KMS-11 (cell line): ENCODE results near the gene SNAPC5.
"Not testable (repeated sequence)": the region's sequence is repeated elsewhere in the genome, so short reads cannot be mapped to it uniquely, and the experiment has no call there.

ENCODE experiments used
- H2AFZ ChIP-seq: fragments of 200-600 bp; sonication (generic); 2 replicates; pipeline ENCODE4 v1.6.1; 2016; ENCODE audit warnings: antibody characterized with exemption, mixed run types, low read depth
- H3K27ac ChIP-seq: fragments of 200-600 bp; sonication (generic); 2 replicates; pipeline ENCODE4 v1.6.1; 2016; ENCODE audit warnings: mild to moderate bottlenecking, mixed run types
- H3K27me3 ChIP-seq: fragments of 200-600 bp; sonication (generic); 2 replicates; pipeline ENCODE4 v1.6.1; 2017; ENCODE audit warnings: mild to moderate bottlenecking, low read depth, mixed run types, moderate library complexity; ENCODE audit not compliant: insufficient read depth
- H3K36me3 ChIP-seq: fragments of 200-600 bp; sonication (generic); 2 replicates; pipeline ENCODE4 v1.6.1; 2017; ENCODE audit warnings: mild to moderate bottlenecking, mixed run types; ENCODE audit not compliant: insufficient read depth
- H3K4me1 ChIP-seq: fragments of 200-600 bp; sonication (generic); 2 replicates; pipeline ENCODE4 v1.6.1; 2016; ENCODE audit warnings: mild to moderate bottlenecking, low read depth, mixed run types; ENCODE audit not compliant: poor library complexity, severe bottlenecking
- H3K4me2 ChIP-seq: fragments of 200-600 bp; sonication (generic); 2 replicates; pipeline ENCODE4 v1.7.0; 2016; ENCODE audit warnings: mild to moderate bottlenecking, mixed run types
- H3K4me3 ChIP-seq: fragments of 200-600 bp; sonication (generic); IDR thresholded peaks from 2 replicates; pipeline ENCODE4 v1.6.1; 2017; ENCODE audit warnings: low read depth, low read length, mixed read lengths; ENCODE audit not compliant: insufficient read depth
- H3K79me2 ChIP-seq: fragments of 200-600 bp; sonication (generic); 2 replicates; pipeline ENCODE4 v1.6.1; 2016; ENCODE audit warnings: low read depth, mixed run types; ENCODE audit not compliant: insufficient read depth
- H3K9ac ChIP-seq: fragments of 200-600 bp; sonication (generic); 2 replicates; pipeline ENCODE4 v1.6.1; 2016; ENCODE audit warnings: mild to moderate bottlenecking, mixed run types
- H4K20me1 ChIP-seq: fragments of 200-600 bp; sonication (generic); 2 replicates; pipeline ENCODE4 v1.6.1; 2016; ENCODE audit warnings: mild to moderate bottlenecking, mixed run types; ENCODE audit not compliant: insufficient read depth
- TF ChIP-seq, protein P1 (sequence below): fragments of 200-600 bp; sonication (generic); conservative IDR thresholded peaks from 2 replicates; pipeline ENCODE4 v1.6.1; 2017; ENCODE audit warnings: low read depth, mild to moderate bottlenecking, antibody characterized with exemption, low read length, moderate library complexity, mixed read lengths

SNAPC5 gene

DNA sequence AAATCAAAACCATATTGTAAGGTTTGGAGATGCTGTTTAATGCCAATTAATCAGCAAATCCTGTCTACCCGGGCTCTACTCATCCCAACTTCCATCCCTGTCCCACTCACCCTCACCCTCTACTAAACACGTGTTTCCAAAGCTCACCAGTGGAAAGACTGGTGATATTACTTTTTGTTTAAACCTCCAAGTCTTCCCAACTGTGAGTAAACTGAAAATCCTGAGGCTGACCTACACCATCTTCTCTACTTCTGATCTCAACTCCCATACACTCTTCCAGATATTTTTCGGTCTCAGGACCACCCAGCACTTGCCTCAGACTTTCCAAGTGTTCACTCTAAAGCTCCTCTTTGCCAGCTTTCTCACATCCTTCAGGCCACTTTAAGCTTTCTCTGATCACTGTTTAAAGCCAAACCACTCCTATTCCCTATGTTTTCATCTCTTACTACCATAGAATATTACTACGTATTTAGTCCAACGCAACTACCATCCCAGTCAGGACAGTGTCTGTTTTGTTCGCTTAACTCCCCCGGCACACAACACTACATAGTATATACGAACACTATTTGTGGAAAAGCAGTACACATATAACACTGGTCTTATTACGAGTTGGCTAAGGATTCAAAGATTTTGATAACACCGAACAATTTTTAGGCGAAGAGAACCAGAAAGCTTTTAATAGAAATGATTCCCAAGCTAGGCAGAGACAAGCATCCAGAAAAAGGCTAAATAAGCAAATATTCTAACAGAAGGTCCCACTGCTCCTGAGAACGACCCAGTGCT, 6.4 kb upstream of the SNAPC5 start:
- peak overlapping the region; percentile 97 for H3K4me2 ChIP-seq
- H3K4me3 ChIP-seq = no peak overlapping the region
- peak overlapping the region; percentile 76; the same call in 1 of the 2 replicates for H2AFZ ChIP-seq
- TF ChIP-seq, protein P1, sequence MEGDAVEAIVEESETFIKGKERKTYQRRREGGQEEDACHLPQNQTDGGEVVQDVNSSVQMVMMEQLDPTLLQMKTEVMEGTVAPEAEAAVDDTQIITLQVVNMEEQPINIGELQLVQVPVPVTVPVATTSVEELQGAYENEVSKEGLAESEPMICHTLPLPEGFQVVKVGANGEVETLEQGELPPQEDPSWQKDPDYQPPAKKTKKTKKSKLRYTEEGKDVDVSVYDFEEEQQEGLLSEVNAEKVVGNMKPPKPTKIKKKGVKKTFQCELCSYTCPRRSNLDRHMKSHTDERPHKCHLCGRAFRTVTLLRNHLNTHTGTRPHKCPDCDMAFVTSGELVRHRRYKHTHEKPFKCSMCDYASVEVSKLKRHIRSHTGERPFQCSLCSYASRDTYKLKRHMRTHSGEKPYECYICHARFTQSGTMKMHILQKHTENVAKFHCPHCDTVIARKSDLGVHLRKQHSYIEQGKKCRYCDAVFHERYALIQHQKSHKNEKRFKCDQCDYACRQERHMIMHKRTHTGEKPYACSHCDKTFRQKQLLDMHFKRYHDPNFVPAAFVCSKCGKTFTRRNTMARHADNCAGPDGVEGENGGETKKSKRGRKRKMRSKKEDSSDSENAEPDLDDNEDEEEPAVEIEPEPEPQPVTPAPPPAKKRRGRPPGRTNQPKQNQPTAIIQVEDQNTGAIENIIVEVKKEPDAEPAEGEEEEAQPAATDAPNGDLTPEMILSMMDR = no peak
- no peaks in the 10 kb centered on the region for H3K27me3 ChIP-seq
- peaks cover 35% of the 10 kb centered on the region for H3K36me3 ChIP-seq
- peaks cover 53% of the 10 kb centered on the region for H3K4me1 ChIP-seq
- H3K27ac ChIP-seq = peak overlapping the region; percentile 96
- H3K9ac ChIP-seq = peak overlapping the region; percentile 98
- peaks cover 77% of the 10 kb centered on the region for H3K79me2 ChIP-seq
- peaks cover 13% of the 10 kb centered on the region for H4K20me1 ChIP-seq

DNA sequence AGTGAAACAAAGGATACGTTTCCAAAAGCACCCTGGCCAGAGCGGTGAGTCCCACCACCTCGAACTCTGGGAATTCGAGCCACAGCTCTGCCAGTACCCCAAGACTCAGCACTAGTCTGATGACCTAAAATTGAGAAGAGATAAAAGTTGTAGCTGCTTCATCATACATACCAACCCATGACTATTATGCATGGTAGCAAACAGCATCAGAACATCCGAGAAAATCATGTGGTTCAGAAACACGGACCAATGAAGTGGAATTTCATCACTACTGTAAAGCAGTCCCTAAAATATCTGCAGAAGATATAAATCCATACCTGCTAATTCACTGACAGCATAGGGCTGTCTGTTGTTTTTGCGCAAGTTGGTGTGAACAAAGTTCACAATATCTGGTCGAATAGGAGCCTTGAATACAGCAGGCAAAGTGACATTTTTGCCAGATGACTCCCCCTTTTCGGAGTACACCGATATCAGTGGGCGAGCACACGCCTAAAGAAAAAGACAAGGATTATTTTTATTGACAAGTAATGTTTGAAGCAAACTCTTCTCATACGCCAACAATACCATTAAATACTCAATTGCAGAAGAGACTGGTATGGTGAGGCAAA, 5.6 kb upstream of the SNAPC5 start:
- not testable (repeated sequence) for H3K4me3 ChIP-seq, H2AFZ ChIP-seq, H3K27me3 ChIP-seq
- H3K79me2 ChIP-seq = peaks cover 77% of the 10 kb centered on the region
- H3K4me2 ChIP-seq = peak overlapping the region; percentile 97
- peak overlapping the region; percentile 98 for H3K9ac ChIP-seq
- peaks cover 61% of the 10 kb centered on the region for H3K4me1 ChIP-seq
- peak overlapping the region; percentile 96 for H3K27ac ChIP-seq
- H4K20me1 ChIP-seq = peaks cover 13% of the 10 kb centered on the region
- H3K36me3 ChIP-seq = peaks cover 36% of the 10 kb centered on the region

DNA sequence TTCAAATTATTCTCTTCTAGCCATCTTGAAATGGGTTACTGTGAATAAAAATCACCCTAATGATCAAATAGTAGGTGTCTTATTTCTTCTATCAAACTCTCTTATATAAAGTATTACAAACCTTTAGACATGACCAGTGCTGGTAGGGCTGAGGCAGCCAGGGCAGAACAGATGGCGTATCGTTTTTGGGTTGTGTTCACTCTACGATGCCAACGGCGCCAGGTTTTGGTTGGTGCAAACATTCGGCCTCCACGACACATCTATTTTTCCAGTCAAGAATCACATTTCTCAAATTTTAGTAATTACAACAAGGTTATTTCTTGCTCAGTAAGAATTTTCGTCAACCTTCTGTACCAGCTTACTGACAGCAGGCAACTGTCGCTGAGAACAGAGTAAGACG, 4.9 kb upstream of the SNAPC5 start:
- H3K27me3 ChIP-seq = no peaks in the 10 kb centered on the region
- H3K79me2 ChIP-seq = peaks cover 73% of the 10 kb centered on the region
- H3K4me1 ChIP-seq = peaks cover 65% of the 10 kb centered on the region
- TF ChIP-seq, protein P1 = no peak
- H2AFZ ChIP-seq = no peak overlapping the region
- H4K20me1 ChIP-seq = peaks cover 13% of the 10 kb centered on the region
- H3K9ac ChIP-seq = peak overlapping the region; percentile 98; the same call in 1 of the 2 replicates
- peaks cover 36% of the 10 kb centered on the region for H3K36me3 ChIP-seq
- H3K27ac ChIP-seq = peak overlapping the region; percentile 96; the same call in 1 of the 2 replicates
- peak overlapping the region; percentile 97 for H3K4me2 ChIP-seq
- H3K4me3 ChIP-seq = no peak overlapping the region

DNA sequence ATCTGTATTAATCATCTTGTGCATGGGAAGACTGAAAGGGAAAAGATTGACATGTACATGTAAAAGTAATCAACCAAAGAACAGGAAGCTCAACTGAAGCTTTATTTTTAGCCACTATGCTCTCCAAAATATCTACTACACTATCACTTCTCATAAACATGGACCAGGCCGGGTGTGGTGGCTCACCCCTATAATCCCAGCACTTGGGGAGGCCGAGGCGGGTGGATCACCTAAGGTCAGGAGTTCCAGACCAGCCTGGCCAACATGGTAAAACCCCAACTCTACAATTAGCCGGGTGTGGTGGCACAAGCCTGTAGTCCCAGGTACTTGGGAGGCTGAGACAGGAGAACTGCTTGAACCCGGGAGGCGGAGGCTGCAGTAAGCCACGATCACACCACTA, 2.8 kb upstream of the SNAPC5 start:
- peaks cover 72% of the 10 kb centered on the region for H3K79me2 ChIP-seq
- H3K9ac ChIP-seq, H3K4me2 ChIP-seq, H3K27me3 ChIP-seq, H2AFZ ChIP-seq, H3K4me3 ChIP-seq: not testable (repeated sequence)
- peak overlapping the region; percentile 96; the same call in 1 of the 2 replicates for H3K27ac ChIP-seq
- H4K20me1 ChIP-seq = peaks cover 13% of the 10 kb centered on the region
- H3K36me3 ChIP-seq = peaks cover 36% of the 10 kb centered on the region
- H3K4me1 ChIP-seq = peaks cover 72% of the 10 kb centered on the region

DNA sequence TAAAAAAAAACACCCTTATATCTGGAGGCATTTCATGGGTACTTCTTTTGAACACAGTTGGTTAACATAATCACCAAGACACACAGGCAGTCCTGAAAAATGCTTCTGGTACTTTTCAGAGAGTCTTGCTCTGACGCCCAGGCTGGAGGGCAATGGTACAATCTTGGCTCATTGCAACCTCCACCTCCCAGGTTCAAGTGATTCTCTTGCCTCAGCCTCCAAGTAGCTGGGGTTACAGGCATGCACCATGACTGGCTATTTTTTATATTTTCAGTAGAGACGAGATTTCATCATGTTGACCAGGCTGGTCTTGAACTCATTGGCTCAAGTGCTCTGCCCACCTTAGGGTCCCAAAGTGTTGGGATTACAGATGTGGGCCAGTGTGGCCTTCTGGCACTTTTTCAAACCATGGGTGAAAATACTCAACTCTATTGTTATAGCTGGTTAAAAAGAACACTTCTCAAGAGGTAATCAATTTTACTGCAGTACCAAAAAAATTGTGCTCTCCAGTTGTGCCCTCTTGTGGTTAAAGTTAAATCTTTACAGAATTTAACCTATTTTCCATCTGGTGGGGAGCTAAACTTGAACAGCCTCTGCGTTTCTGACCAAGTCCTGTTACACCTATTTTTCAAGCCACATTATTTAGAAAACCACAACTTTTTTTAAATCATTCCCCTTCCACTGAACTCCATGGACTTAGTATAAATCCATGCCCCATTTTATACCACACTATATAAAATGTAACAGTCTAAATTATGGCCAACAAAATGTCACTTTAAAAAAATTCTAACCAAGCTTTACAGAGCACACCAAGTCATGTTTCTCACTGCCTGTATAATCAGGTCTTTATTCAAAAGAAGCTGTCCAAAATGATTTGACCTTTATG, 1.2 kb upstream of the SNAPC5 start:
- TF ChIP-seq, protein P1 = peak; percentile 55
- Histone ChIP-seq H2AFZ (no peak overlapping the region), H3K4me2 (peak overlapping the region; percentile 43; the same call in 1 of the 2 replicates), H3K9ac (peak overlapping the region; percentile 96; the same call in 1 of the 2 replicates), H4K20me1 (peaks cover 13% of the 10 kb centered on the region), H3K79me2 (peaks cover 63% of the 10 kb centered on the region), H3K27ac (peak overlapping the region; percentile 96), H3K36me3 (peaks cover 36% of the 10 kb centered on the region), H3K4me1 (peaks cover 72% of the 10 kb centered on the region), H3K4me3 (no peak overlapping the region), H3K27me3 (no peaks in the 10 kb centered on the region)
